ENCODE measurements around the gene VPS26A.

- TF ChIP-seq ETS1 (IDR thresholded peaks at IDR 0.05) (no peak), POLR2AphosphoS5 (IDR thresholded peaks at IDR 0.05; ENCODE audit: low read depth) (no peak), EZH2phosphoT487 (IDR thresholded peaks at IDR 0.05; ENCODE audit: unreplicated experiment) (no peak), NANOG (IDR thresholded peaks at IDR 0.05; ENCODE audit: borderline replicate concordance) (no peak), ZNF331 (CRISPR knock-in tag; IDR thresholded peaks at IDR 0.05; ENCODE audit: low read depth) (no peak), EZH2 (IDR thresholded peaks at IDR 0.05; ENCODE audit: low read depth, unreplicated experiment) (no peak), REST (IDR thresholded peaks at IDR 0.05; ENCODE audit: unreplicated experiment) (no peak), ZNF114 (CRISPR knock-in tag; IDR thresholded peaks at IDR 0.05) (no peak), CREB1 (CRISPR knock-in tag; IDR thresholded peaks at IDR 0.05; ENCODE audit: low read depth) (no peak), JUNB (IDR thresholded peaks at IDR 0.05; ENCODE audit: unreplicated experiment) (no peak), STAT1 (IDR thresholded peaks at IDR 0.05; ENCODE audit: unreplicated experiment) (no peak)
- TF ChIP-seq, protein P1, sequence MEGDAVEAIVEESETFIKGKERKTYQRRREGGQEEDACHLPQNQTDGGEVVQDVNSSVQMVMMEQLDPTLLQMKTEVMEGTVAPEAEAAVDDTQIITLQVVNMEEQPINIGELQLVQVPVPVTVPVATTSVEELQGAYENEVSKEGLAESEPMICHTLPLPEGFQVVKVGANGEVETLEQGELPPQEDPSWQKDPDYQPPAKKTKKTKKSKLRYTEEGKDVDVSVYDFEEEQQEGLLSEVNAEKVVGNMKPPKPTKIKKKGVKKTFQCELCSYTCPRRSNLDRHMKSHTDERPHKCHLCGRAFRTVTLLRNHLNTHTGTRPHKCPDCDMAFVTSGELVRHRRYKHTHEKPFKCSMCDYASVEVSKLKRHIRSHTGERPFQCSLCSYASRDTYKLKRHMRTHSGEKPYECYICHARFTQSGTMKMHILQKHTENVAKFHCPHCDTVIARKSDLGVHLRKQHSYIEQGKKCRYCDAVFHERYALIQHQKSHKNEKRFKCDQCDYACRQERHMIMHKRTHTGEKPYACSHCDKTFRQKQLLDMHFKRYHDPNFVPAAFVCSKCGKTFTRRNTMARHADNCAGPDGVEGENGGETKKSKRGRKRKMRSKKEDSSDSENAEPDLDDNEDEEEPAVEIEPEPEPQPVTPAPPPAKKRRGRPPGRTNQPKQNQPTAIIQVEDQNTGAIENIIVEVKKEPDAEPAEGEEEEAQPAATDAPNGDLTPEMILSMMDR (conservative IDR thresholded peaks at IDR 0.05; ENCODE audit: low read depth in 2 of 2): no peak
- TF ChIP-seq, protein P2, sequence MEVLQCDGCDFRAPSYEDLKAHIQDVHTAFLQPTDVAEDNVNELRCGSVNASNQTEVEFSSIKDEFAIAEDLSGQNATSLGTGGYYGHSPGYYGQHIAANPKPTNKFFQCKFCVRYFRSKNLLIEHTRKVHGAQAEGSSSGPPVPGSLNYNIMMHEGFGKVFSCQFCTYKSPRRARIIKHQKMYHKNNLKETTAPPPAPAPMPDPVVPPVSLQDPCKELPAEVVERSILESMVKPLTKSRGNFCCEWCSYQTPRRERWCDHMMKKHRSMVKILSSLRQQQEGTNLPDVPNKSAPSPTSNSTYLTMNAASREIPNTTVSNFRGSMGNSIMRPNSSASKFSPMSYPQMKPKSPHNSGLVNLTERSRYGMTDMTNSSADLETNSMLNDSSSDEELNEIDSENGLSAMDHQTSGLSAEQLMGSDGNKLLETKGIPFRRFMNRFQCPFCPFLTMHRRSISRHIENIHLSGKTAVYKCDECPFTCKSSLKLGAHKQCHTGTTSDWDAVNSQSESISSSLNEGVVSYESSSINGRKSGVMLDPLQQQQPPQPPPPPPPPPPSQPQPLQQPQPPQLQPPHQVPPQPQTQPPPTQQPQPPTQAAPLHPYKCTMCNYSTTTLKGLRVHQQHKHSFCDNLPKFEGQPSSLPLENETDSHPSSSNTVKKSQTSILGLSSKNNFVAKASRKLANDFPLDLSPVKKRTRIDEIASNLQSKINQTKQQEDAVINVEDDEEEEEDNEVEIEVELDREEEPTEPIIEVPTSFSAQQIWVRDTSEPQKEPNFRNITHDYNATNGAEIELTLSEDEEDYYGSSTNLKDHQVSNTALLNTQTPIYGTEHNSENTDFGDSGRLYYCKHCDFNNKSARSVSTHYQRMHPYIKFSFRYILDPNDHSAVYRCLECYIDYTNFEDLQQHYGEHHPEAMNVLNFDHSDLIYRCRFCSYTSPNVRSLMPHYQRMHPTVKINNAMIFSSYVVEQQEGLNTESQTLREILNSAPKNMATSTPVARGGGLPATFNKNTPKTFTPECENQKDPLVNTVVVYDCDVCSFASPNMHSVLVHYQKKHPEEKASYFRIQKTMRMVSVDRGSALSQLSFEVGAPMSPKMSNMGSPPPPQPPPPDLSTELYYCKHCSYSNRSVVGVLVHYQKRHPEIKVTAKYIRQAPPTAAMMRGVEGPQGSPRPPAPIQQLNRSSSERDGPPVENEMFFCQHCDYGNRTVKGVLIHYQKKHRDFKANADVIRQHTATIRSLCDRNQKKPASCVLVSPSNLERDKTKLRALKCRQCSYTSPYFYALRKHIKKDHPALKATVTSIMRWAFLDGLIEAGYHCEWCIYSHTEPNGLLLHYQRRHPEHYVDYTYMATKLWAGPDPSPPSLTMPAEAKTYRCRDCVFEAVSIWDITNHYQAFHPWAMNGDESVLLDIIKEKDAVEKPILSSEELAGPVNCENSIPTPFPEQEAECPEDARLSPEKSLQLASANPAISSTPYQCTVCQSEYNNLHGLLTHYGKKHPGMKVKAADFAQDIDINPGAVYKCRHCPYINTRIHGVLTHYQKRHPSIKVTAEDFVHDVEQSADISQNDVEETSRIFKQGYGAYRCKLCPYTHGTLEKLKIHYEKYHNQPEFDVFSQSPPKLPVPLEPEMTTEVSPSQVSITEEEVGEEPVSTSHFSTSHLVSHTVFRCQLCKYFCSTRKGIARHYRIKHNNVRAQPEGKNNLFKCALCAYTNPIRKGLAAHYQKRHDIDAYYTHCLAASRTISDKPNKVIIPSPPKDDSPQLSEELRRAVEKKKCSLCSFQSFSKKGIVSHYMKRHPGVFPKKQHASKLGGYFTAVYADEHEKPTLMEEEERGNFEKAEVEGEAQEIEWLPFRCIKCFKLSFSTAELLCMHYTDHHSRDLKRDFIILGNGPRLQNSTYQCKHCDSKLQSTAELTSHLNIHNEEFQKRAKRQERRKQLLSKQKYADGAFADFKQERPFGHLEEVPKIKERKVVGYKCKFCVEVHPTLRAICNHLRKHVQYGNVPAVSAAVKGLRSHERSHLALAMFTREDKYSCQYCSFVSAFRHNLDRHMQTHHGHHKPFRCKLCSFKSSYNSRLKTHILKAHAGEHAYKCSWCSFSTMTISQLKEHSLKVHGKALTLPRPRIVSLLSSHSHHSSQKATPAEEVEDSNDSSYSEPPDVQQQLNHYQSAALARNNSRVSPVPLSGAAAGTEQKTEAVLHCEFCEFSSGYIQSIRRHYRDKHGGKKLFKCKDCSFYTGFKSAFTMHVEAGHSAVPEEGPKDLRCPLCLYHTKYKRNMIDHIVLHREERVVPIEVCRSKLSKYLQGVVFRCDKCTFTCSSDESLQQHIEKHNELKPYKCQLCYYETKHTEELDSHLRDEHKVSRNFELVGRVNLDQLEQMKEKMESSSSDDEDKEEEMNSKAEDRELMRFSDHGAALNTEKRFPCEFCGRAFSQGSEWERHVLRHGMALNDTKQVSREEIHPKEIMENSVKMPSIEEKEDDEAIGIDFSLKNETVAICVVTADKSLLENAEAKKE (CRISPR knock-in tag; IDR thresholded peaks at IDR 0.05): no peak
Observed at GRCh38 chr10:69211524-69211923, 87.5 kb downstream of the VPS26A start.

Data from GM23338 (cell line).